ENCODE data around the gene C17orf107. TPM values are rescaled to one million over a fixed set of nuclear protein-coding genes. Genes with fewer than 3 reads are reported as not detected.

Gene C17orf107
- total and polyA plus RNA-seq, 2 of the 13 experiments (the other 11 are each of a cell fraction or from before 2014, with no cell fraction given), result 0.20 to 0.59 TPM

GRCh38 chr17:4881761-4882555 lies 17.4 kb upstream of the C17orf107 start (continued):
- TF ChIP-seq ZBTB4 (CRISPR knock-in tag; IDR thresholded peaks at IDR 0.05; ENCODE audit: borderline replicate concordance) (peak; percentile 75; the same call in 1 of the 2 replicates), KAT8 (CRISPR knock-in tag; IDR thresholded peaks at IDR 0.05) (no peak), RERE (CRISPR knock-in tag; IDR thresholded peaks at IDR 0.05; ENCODE audit: low read depth) (no peak), HIVEP1 (CRISPR knock-in tag; IDR thresholded peaks at IDR 0.05) (no peak), ZUFSP (CRISPR knock-in tag; IDR thresholded peaks at IDR 0.05; ENCODE audit: borderline replicate concordance) (no peak), DZIP1 (CRISPR knock-in tag; IDR thresholded peaks at IDR 0.05) (no peak), RORA (CRISPR knock-in tag; IDR thresholded peaks at IDR 0.05) (no peak), ZNF850 (CRISPR knock-in tag; conservative IDR thresholded peaks at IDR 0.05) (no peak), ZBTB38 (CRISPR knock-in tag; IDR thresholded peaks at IDR 0.05) (peak; percentile 65; the same call in 1 of the 2 replicates), RBM39 (IDR thresholded peaks at IDR 0.05; ENCODE audit: low read depth, low read length, poor library complexity, severe bottlenecking) (no peak), ZNF280B (CRISPR knock-in tag; IDR thresholded peaks at IDR 0.05; ENCODE audit: borderline replicate concordance) (no peak), MIXL1 (CRISPR knock-in tag; IDR thresholded peaks at IDR 0.05) (no peak), ZSCAN30 (CRISPR knock-in tag; IDR thresholded peaks at IDR 0.05) (no peak)

Data from HepG2 (cell line).